Lung (tissue), 12 donors: ENCODE data around the gene LYST. TPM values are rescaled to one million over a fixed set of nuclear protein-coding genes. Genes with fewer than 3 reads are reported as not detected.

Source experiments
- ATAC-seq: fragments of 200-7000 bp; cut with Tn5 transposase; one replicate; pipeline ENCODE4 v1.9.1; 2020; ENCODE audit warnings: moderate number of reproducible peaks; ENCODE audit not compliant: insufficient read depth, low FRiP score
- DNase-seq, 3 donors: peaks; one replicate each; pipeline ENCODE4 v3.0.0-alpha.2; 2013 to 2017
- H3K27ac ChIP-seq, 2 donors: one replicate each; pipeline ENCODE4 v1.5.1; 2013; ENCODE audit warnings: mild to moderate bottlenecking in 2 of 2, moderate library complexity in 2 of 2, control low read depth in 1 of 2, inconsistent platforms in 1 of 2, low read depth in 1 of 2, low read length in 1 of 2
- H3K27me3 ChIP-seq, 3 donors: one replicate each; pipeline ENCODE4 v1.5.1; 2013; ENCODE audit warnings: low read length in 2 of 3; ENCODE audit not compliant: control insufficient read depth in 3 of 3, insufficient read depth in 3 of 3
- H3K36me3 ChIP-seq, 4 donors: one replicate each; pipeline ENCODE4 v1.5.1; 2013; ENCODE audit warnings: low read length in 4 of 4, mild to moderate bottlenecking in 1 of 4, moderate library complexity in 1 of 4; ENCODE audit not compliant: control insufficient read depth in 4 of 4, insufficient read depth in 4 of 4
- H3K4me1 ChIP-seq, 5 donors: one replicate each; pipeline ENCODE4 v1.5.1; 2013; ENCODE audit warnings: low read length in 5 of 5, mild to moderate bottlenecking in 2 of 5, moderate library complexity in 1 of 5; ENCODE audit not compliant: control insufficient read depth in 5 of 5, insufficient read depth in 5 of 5
- H3K4me3 ChIP-seq: one replicate; pipeline ENCODE4 v1.5.1; 2013; ENCODE audit warnings: mild to moderate bottlenecking, control low read depth, moderate library complexity
- H3K9ac ChIP-seq, 2 donors: one replicate each; pipeline ENCODE4 v1.5.1; 2013; ENCODE audit warnings: low read length in 2 of 2, control low read depth in 1 of 2; ENCODE audit not compliant: insufficient read depth in 1 of 2
- H3K9me3 ChIP-seq, 4 donors: one replicate each; pipeline ENCODE4 v1.5.1; 2013; ENCODE audit warnings: low read length in 3 of 4, mild to moderate bottlenecking in 1 of 4, moderate library complexity in 1 of 4; ENCODE audit not compliant: control insufficient read depth in 4 of 4, insufficient read depth in 3 of 4
- WGBS, 2 donors: extraction: QIAGEN DNeasy Blood & Tissue Kit; methylation state at CpG; one replicate each; pipeline ENCODE4 v1.1.7; 2013; 5-methylcytosine and 5-hydroxymethylcytosine counted together
- polyA plus RNA-seq, 2 donors: library from polyadenylated mRNA; stranded (reverse); fragments of 200-250 nt; gene quantifications; one replicate each; pipeline ENCODE4 v1.2.1, GENCODE V29; 2013
- total RNA-seq, 2 donors: library from RNA; depleted of rRNA in 1 of 2; stranded (reverse); fragments of >200 nt in 1 of 2; gene quantifications; one replicate each; pipeline ENCODE4 v1.2.1, GENCODE V29; 2014 to 2021
- TF ChIP-seq, protein P1 (sequence below): IDR thresholded peaks from 2 replicates; pipeline ENCODE4 v1.5.1; 2012; ENCODE audit warnings: mild to moderate bottlenecking; ENCODE audit errors: control extremely low read depth, extremely low read depth
- donor health status: control.
- donor health status: control.
- donor health status: Bipolar disorder and iron deficiency.
- donor health status: healthy.
- donor health status: DM: yes; HTN: yes; CAD: no.

The LYST gene
- total and polyA plus RNA-seq, 4 donors: 9.8 to 82.7 (median 31.7) TPM

DNA sequence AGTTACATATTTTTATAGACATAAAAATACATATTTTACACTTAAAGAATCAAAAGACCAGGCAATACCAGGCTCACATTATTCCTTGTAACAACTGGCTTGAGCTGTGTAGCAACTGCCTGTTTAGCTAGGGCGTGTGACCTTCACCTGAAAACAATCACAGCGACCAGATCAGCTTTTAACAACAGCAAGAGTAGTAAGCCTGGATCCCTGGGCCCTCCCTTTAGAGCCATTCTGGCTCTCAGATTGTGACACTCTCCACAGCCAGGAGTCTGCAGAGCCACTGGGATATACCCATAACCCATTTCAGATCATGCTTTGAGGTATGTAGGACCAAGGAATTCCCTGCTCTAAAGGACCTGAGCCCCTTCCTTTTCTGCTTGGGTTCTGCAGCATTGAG lies 187.7 kb downstream of the LYST start:
- H3K27ac ChIP-seq: no peak overlapping the region
- no peaks in the 10 kb centered on the region for H3K27me3 ChIP-seq
- no peak for DNase-seq
- no peaks in the 10 kb centered on the region for H3K4me1 ChIP-seq
- ATAC-seq: no peak
- WGBS, 2 donors: 92% methylated on average over 2 of the region's 2 CpGs
- H3K36me3 ChIP-seq: peaks cover 5 to 18% (median 12%) of the 10 kb centered on the region in 4 donors
- no peak overlapping the region for H3K4me3 ChIP-seq
- peaks cover 0 to 5% (median 1%) of the 10 kb centered on the region in 4 donors for H3K9me3 ChIP-seq
- no peak overlapping the region for H3K9ac ChIP-seq
- TF ChIP-seq, protein P1, sequence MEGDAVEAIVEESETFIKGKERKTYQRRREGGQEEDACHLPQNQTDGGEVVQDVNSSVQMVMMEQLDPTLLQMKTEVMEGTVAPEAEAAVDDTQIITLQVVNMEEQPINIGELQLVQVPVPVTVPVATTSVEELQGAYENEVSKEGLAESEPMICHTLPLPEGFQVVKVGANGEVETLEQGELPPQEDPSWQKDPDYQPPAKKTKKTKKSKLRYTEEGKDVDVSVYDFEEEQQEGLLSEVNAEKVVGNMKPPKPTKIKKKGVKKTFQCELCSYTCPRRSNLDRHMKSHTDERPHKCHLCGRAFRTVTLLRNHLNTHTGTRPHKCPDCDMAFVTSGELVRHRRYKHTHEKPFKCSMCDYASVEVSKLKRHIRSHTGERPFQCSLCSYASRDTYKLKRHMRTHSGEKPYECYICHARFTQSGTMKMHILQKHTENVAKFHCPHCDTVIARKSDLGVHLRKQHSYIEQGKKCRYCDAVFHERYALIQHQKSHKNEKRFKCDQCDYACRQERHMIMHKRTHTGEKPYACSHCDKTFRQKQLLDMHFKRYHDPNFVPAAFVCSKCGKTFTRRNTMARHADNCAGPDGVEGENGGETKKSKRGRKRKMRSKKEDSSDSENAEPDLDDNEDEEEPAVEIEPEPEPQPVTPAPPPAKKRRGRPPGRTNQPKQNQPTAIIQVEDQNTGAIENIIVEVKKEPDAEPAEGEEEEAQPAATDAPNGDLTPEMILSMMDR: no peak

DNA sequence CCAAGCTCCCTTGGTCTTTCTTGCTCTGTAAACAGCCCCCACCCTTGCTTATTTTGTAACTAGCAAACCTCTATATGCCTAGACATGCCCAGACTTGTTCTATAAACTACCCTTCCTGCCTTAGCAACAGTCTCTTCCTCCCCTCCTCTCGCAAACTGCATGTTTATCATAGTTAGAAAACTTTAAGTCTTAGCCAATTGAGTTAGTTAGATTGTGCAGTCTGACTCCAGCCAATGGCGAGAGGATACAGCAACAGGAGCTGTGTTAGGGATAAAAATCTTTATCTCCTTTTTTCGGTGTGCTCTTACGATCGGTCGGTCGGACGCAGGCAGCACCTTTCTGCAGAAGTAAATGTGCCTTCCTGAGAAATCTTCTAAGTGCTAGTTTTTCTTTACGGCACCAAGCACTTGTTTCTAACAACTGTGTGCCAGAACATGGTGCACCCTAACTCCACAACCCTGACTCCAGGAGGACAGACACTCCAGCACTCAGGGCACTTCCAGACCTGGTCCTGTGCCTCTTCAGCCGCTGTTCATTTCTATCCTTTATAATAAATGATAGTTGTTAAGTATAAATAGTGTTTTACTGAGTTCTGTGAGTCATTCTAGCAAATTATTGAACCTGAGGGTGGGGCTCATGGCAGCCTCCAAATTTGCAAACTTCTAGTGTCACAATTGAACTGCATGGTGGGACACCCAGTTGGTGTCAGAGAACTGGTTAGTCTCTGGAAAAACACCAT lies 191.4 kb downstream of the LYST start:
- Histone ChIP-seq H3K9ac (no peak overlapping the region), H3K27ac (no peak overlapping the region), H3K4me1 (no peaks in the 10 kb centered on the region), H3K36me3 (peaks cover 11 to 30% (median 18%) of the 10 kb centered on the region in 4 donors), H3K27me3 (no peaks in the 10 kb centered on the region), H3K4me3 (no peak overlapping the region), H3K9me3 (peaks cover 0 to 15% (median 7%) of the 10 kb centered on the region in 4 donors)
- WGBS, 2 donors: 93 to 97% methylated on average over 10 of the region's 10 CpGs
- TF ChIP-seq, protein P1: no peak
- DNase-seq (no peak), ATAC-seq (no peak)

DNA sequence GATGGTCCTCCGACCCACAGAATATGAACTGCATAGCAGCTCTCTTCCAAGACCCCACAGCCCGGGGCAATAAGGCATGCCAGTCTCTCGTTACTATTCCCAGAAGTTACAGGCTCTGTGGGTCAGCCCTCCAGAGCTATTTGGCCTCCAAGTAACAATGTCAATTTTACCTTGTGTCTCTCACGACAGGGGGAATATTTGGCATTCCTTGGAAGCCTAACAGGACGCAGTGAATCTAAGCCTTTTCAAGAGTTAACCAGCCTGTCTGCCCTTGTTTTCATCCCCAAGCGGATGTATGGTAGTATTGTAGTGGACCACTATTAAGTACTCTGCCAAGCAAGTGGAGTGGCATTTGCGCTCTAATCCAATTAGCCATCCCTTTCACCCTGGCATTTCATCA lies 192.7 kb downstream of the LYST start:
- Histone ChIP-seq H3K27ac (no peak overlapping the region), H3K4me1 (no peaks in the 10 kb centered on the region), H3K36me3 (peaks cover 11 to 39% (median 24%) of the 10 kb centered on the region in 4 donors), H3K27me3 (no peaks in the 10 kb centered on the region), H3K9me3 (peaks cover 0 to 21% (median 16%) of the 10 kb centered on the region in 4 donors), H3K4me3 (no peak overlapping the region), H3K9ac (no peak overlapping the region)
- ATAC-seq: no peak
- 78 to 79% methylated on average over 7 of the region's 7 CpGs for whole genome bisulfite sequencing, 2 donors
- DNase-seq: no peak
- TF ChIP-seq, protein P1: no peak

DNA sequence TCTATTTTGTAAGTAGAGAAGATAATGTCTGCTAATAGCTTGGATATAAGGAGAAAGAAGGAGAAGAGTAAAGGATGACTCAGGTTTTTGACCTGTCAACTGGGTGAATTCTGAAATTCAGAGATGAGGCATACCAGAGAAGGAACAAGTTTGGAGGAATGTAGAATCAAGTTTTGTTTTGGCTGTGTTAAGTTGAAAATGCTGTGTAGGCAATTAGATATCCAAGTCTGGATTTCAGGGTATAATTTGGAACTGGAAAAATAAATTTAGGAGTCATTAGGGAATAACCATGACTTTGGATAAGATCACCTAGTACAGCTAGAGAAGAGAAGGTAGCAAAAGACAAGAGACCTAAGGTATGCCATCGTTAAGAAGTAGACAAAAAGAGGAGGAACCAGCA lies 194.7 kb downstream of the LYST start:
- DNase-seq (no peak), ATAC-seq (no peak)
- peaks cover 0 to 21% (median 16%) of the 10 kb centered on the region in 4 donors for H3K9me3 ChIP-seq
- no peak overlapping the region for H3K27ac ChIP-seq
- H3K4me1 ChIP-seq: no peaks in the 10 kb centered on the region
- peaks cover 11 to 39% (median 24%) of the 10 kb centered on the region in 4 donors for H3K36me3 ChIP-seq
- no peak overlapping the region for H3K9ac ChIP-seq
- TF ChIP-seq, protein P1: no peak
- no peaks in the 10 kb centered on the region for H3K27me3 ChIP-seq
- no peak overlapping the region for H3K4me3 ChIP-seq
- WGBS, 2 donors: 96 to 99% methylated on average over 1 of the region's 1 CpG
